HG03159 (cell line): ENCODE results near the gene WAPL.
"Not testable (repeated sequence)": the region's sequence is repeated elsewhere in the genome, so short reads cannot be mapped to it uniquely, and the experiment has no call there.

Source experiments
- ATAC-seq: cut with Tn5 transposase; IDR thresholded peaks from one replicate; pipeline ENCODE4 v1.9.1; 2021; ENCODE audit warnings: mild to moderate bottlenecking, moderate library complexity; ENCODE audit not compliant: unreplicated experiment

WAPL gene

GRCh38 chr10:86521678-86522509, at the start of gene WAPL:
WAPL (minus strand) TSS chr10:86521792; CDS start chr10:86518069, 3,723 bp downstream.
- peak; percentile 95 for ATAC-seq

DNA sequence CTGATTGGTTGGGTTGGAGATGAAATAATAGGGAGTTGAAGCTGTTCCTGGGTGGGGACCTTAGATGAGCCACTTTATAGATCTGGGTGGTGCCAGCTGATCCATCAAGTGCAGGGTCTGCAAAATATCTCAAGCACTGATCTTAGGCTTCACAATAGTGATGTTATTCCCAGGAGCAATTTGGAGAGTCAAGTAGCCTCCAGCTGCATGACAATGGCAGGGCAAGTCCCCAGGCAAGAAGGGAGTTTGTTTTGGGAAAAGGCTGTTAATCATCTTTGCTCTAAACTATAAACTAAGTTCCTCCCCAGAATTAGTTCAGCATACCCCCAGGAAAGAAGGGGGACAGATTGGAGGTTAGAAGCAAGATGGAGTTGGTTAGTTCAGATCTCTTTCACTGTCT, 47.7 kb upstream of the WAPL start:
- ATAC-seq, result no peak

DNA sequence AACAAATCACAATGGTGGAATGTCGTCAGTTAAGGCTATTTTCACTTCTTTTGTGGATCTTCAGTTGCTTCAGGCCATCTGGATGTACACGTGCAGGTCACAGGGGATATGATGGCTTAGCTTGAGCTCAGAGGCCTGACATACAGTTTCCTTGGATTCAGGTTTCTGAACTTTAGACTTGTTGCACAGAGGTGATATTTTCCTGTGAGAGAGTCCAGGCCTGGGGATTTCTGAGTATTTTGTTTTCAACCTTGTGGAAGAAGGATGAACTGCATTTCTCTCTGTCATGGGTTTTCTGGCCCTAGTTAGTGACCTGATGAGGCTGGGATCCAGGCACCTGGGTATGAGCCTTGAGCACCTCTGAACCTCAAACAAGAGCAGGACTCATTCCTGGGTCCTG, 44.9 kb upstream of the WAPL start:
- not testable (repeated sequence) for ATAC-seq

GRCh38 chr10:86563338-86563737, 41.7 kb upstream of the WAPL start:
- not testable (repeated sequence) for ATAC-seq

GRCh38 chr10:86558695-86559094, 37.1 kb upstream of the WAPL start:
- ATAC-seq, result not testable (repeated sequence)

DNA sequence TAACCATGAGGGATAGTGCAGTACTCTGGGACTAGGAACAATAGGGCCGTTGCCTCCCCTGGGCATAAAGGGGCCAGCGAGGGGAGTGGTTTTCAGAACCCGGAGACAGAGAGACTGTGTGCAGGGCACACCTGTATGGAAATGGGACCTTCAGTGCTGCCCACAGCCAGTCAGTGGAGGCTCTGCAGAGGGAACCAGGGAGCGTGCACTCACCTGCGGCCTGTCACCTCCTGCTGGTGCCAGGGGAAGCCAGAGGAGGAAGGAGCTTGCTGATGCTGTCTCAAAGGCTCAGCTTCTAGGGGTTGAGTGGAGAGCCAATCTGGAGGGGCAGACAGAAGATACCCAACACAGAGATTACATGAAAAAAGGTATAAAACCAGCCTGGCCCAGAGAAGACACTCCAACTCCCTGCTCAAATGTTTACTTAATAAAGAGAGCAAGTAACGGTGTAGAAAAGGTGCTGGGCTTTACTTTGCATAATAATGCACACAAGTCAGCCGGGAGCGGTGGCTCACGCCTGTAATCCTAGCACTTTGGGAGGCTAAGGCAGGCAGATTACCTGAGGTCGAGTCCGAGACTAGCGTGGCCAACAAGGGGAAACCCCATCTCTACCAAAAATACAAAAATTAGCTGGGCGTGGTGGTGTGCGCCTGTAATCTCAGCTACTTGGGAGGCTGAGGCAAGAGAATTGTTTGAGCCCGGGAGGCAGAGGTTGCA, 35.5 kb upstream of the WAPL start:
- ATAC-seq, result no peak

- no peak for ATAC-seq
These were observed 34.9 kb upstream of the WAPL start for GRCh38 chr10:86556532-86556931.

GRCh38 chr10:86553639-86554038, 32.0 kb upstream of the WAPL start:
- no peak for ATAC-seq

DNA sequence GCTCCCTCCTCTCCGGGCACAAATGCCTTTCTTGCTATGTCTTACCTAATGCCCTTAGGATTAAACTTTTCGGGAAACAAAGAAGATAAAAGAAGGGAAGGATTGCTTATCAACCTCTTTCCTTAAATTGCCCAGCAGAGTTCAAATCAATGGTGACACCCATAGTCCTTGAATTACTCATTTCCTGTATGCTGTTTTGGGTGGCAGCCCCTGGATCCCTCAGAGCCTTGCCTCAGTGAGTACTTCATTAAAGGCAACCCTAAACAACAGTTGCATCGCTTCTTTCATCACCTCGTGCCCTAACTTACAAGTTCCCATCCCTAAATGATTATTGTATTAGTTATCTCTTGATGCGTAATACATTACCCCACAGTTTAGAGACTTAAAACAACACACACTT, 31.6 kb upstream of the WAPL start:
- ATAC-seq, result no peak

- ATAC-seq, result no peak
These were observed 25.7 kb upstream of the WAPL start for GRCh38 chr10:86547296-86547695.

GRCh38 chr10:86545101-86545500, 23.5 kb upstream of the WAPL start:
- ATAC-seq, result no peak

GRCh38 chr10:86540016-86540415, 18.4 kb upstream of the WAPL start:
- no peak for ATAC-seq

DNA sequence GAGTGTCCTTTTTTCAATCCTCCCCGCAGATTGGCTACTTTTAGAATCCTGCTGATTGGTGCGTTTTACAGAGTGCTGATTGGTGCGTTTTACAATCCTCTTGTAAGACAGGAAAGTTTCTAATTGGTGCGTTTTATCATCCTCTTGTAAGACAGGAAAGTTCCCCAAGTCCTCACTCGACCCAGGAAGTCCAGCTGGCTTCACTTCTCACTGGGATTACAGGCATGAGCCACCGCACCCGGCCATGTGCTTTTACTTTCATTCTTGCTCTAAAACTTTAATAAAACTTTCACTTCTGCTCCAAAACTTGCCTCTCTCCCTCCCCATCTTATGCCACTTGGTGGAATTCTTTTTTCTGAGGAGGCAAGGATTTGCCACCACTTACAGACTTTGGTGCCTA, 17.0 kb upstream of the WAPL start:
- ATAC-seq, result no peak

- ATAC-seq, result not testable (repeated sequence)
These were observed 16.4 kb upstream of the WAPL start for GRCh38 chr10:86538040-86538439.

GRCh38 chr10:86536294-86536861, 14.8 kb upstream of the WAPL start:
- no peak for ATAC-seq

- no peak for ATAC-seq
These were observed 13.7 kb upstream of the WAPL start for GRCh38 chr10:86535132-86535882.

DNA sequence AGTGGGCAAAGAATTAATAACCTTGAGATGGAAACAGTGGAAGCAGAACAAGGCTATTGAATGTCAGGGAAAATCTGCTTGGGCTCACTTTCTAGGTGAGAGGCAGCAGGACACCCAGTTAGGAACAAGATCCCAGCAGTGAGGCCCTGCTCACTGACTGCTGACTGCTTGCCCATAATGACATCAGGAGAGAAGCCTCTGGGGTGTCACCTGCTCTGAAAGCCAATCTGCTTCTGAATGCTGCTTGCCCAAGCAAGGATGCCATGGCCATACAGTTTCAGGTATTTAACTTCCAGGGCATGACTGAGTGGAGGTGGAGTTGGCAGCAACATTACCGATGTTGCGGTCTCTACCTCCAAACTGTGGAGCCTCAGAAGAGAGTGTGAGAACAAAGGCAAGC, 11.7 kb upstream of the WAPL start:
- no peak for ATAC-seq

- not testable (repeated sequence) for ATAC-seq
These were observed 7.1 kb upstream of the WAPL start for GRCh38 chr10:86528736-86529135.

DNA sequence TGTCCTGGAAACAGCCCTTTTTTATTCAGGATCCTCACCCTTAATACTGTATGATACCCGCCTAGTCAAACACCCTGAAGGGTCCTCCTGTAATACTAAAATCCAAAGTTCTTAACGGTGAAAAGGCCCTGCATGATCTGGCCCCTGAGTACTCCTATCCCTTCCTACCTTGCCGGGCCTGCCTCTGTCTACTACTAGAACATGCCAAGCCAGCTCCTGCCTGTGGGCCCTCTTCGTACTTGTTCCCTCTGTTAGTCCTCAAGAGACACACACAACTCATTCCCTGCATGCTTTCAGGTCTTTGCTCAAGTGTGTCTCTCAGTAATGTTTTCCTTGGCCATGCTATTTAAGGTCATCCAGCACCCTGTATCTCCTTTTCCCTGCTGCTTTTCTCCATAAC, 5.0 kb upstream of the WAPL start:
- ATAC-seq, result no peak

- ATAC-seq, result not testable (repeated sequence)
These were observed 4.1 kb upstream of the WAPL start for GRCh38 chr10:86525713-86526112.
